ENCODE measurements around the gene ASXL1. TPM values are rescaled to one million over a fixed set of nuclear protein-coding genes. Genes with fewer than 3 reads are reported as not detected.

The ASXL1 gene
- total and polyA plus RNA-seq, 9 donors: 31.6 to 85.1 (median 67.9) TPM

DNA sequence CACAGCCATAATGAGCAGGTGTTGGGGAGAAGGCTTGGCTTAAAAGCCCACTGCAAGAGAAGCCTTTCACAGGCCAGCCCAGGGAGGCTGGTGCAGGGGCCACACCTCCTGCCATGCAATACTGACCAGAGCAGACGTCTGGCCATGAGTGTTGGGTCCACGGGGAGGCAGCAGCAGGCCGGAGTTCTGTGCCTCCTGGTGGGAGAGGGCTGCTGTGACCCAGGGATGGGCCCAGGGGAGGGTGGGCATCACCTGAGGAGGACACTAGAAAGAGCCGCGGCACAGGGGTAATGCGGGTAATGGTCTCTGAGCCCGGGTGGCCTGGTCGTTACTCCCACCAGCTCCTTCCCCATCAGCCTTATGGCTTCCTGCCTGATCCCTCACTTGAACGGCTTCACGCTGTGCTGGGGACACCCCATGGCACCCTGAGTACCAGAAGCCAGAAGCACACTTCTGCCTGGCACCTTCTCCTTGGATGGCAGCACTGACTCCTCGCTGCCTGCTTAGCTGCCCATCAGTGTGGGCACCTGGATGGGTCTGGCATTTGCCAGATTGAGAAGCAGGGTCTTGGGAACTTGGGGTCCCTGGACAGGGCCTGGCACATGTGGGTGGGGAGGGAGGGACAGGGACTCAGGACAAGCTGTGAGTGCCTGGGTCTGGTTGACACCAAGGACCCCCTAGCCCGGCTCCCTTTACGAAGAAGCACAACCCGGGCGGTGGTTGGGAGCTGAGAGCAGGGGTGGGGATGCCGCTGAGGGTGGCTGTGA lies 108.8 kb downstream of the ASXL1 start:
- intact Hi-C loops (cut with DNase I): no loop called here
- H3K27ac ChIP-seq: no peak overlapping the region
- no peaks in the 10 kb centered on the region for H3K27me3 ChIP-seq
- H3K9me3 ChIP-seq: no peaks in the 10 kb centered on the region
- H3K36me3 ChIP-seq: no peaks in the 10 kb centered on the region
- 80 to 89% (median 85%) methylated on average over 15 to 16 of the region's 16 CpGs for WGBS, 3 donors
- no peak for DNase-seq
- TF ChIP-seq, protein P1, sequence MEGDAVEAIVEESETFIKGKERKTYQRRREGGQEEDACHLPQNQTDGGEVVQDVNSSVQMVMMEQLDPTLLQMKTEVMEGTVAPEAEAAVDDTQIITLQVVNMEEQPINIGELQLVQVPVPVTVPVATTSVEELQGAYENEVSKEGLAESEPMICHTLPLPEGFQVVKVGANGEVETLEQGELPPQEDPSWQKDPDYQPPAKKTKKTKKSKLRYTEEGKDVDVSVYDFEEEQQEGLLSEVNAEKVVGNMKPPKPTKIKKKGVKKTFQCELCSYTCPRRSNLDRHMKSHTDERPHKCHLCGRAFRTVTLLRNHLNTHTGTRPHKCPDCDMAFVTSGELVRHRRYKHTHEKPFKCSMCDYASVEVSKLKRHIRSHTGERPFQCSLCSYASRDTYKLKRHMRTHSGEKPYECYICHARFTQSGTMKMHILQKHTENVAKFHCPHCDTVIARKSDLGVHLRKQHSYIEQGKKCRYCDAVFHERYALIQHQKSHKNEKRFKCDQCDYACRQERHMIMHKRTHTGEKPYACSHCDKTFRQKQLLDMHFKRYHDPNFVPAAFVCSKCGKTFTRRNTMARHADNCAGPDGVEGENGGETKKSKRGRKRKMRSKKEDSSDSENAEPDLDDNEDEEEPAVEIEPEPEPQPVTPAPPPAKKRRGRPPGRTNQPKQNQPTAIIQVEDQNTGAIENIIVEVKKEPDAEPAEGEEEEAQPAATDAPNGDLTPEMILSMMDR (IDR thresholded peaks at IDR 0.05): no peak
- no peak for TF ChIP-seq POLR2A (IDR thresholded peaks at IDR 0.05)
- no peak for TF ChIP-seq EP300 (IDR thresholded peaks at IDR 0.05)
- H3K4me3 ChIP-seq: no peak overlapping the region
- peaks cover 9% of the 10 kb centered on the region for H3K4me1 ChIP-seq (ENCODE audit: insufficient read depth)

- Histone ChIP-seq H3K27ac (no peak overlapping the region), H3K36me3 (no peaks in the 10 kb centered on the region), H3K9me3 (no peaks in the 10 kb centered on the region), H3K4me1 (ENCODE audit: insufficient read depth) (peaks cover 9% of the 10 kb centered on the region), H3K4me3 (no peak overlapping the region), H3K27me3 (no peaks in the 10 kb centered on the region)
- peak in 2 of 5 donors; percentile 37 to 48 for DNase-seq
- TF ChIP-seq EP300 (IDR thresholded peaks at IDR 0.05): no peak
- no peak for TF ChIP-seq POLR2A (IDR thresholded peaks at IDR 0.05)
- TF ChIP-seq, protein P1 (IDR thresholded peaks at IDR 0.05): no peak
- WGBS, 3 donors: 90 to 92% (median 90%) methylated on average over 12 of the region's 12 CpGs
- intact Hi-C loops (cut with DNase I): no loop called here
Observed at GRCh38 chr20:32467506-32468312, 109.6 kb downstream of the ASXL1 start.

GRCh38 chr20:32468313-32468640 lies 110.1 kb downstream of the ASXL1 start:
- Histone ChIP-seq H3K4me1 (ENCODE audit: insufficient read depth) (peaks cover 8% of the 10 kb centered on the region), H3K4me3 (no peak overlapping the region), H3K27ac (no peak overlapping the region), H3K36me3 (no peaks in the 10 kb centered on the region), H3K9me3 (no peaks in the 10 kb centered on the region), H3K27me3 (no peaks in the 10 kb centered on the region)
- WGBS, 3 donors: 93 to 96% (median 94%) methylated on average over 6 of the region's 6 CpGs
- no peak for DNase-seq
- TF ChIP-seq POLR2A (IDR thresholded peaks at IDR 0.05) (no peak), EP300 (IDR thresholded peaks at IDR 0.05) (no peak)
- TF ChIP-seq, protein P1 (IDR thresholded peaks at IDR 0.05): no peak
- intact Hi-C loops (cut with DNase I): no loop called here

DNA sequence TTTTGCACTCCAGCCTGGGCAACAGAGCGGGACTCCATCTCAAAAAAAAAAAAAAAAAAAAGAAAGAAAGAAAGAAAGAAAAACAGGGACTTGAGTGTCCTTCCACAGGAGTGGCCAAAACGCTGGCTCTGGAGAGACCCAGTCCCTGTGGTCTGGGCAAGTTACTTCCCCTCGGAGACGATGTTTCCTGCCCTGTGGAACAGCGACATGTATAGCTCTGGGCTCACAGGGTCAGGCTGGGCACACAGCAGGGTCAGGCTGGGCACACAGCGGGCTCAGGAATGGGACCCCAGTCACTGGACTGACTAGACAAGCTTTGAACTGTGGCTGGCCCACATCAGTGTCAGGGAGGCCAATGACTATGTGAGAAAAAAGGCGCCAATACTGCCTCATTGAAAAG lies 110.7 kb downstream of the ASXL1 start:
- Histone ChIP-seq H3K4me1 (ENCODE audit: insufficient read depth) (peaks cover 13% of the 10 kb centered on the region), H3K27me3 (no peaks in the 10 kb centered on the region), H3K27ac (no peak overlapping the region), H3K4me3 (no peak overlapping the region), H3K36me3 (no peaks in the 10 kb centered on the region), H3K9me3 (no peaks in the 10 kb centered on the region)
- WGBS, 3 donors: 88 to 93% (median 90%) methylated on average over 7 of the region's 7 CpGs
- no peak for TF ChIP-seq POLR2A (IDR thresholded peaks at IDR 0.05)
- TF ChIP-seq, protein P1 (IDR thresholded peaks at IDR 0.05): no peak
- no peak for TF ChIP-seq EP300 (IDR thresholded peaks at IDR 0.05)
- DNase-seq: no peak
- intact Hi-C loops (cut with DNase I): no loop called here

Measured in ovary (tissue), 9 donors.